ENCODE data around the gene GSG1. TPM values are rescaled to one million over a fixed set of nuclear protein-coding genes. Genes with fewer than 3 reads are reported as not detected.
A peak's percentile ranks its signal among the peaks of the same experiment; 100 is the strongest.
"Not testable (repeated sequence)": the region's sequence is repeated elsewhere in the genome, so short reads cannot be mapped to it uniquely, and the experiment has no call there.

Gene GSG1
- total RNA-seq, 1 donor from 2014 or later = not detected

DNA sequence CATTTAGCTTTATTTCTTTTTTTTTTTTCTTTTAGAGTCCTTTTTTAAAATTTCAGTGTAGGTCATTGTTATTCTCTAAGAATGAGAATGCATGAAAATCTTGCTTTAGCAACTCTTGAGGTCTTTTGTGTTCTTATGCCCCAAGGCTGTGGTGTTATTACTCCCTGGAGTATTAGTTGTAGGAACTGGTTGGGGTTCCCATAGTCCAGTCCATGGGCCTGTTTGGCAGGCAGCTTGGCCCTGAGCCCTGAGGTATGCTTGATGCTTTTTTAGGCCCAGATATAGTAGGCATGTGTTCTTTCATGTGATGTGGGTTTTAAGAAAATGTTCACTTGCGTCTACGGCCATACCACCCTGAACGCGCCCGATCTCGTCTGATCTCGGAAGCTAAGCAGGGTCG lies 57.7 kb downstream of the GSG1 start:
- Mint-ChIP-seq H3K4me1 (peaks cover 19% of the 10 kb centered on the region), H3K36me3 (ENCODE audit: low read depth) (no peaks in the 10 kb centered on the region), H3K9me3 (no peaks in the 10 kb centered on the region), H3K4me3 (no peak overlapping the region), H3K27me3 (peaks cover 22% of the 10 kb centered on the region), H3K27ac (no peak overlapping the region)
- DNase-seq = no peak
- intact Hi-C loops (cut with micrococcal nuclease) = loop anchor here (5.0 kb wide), 1 partner anchor 129 kb away; no protein-coding TSS in a partner anchor

DNA sequence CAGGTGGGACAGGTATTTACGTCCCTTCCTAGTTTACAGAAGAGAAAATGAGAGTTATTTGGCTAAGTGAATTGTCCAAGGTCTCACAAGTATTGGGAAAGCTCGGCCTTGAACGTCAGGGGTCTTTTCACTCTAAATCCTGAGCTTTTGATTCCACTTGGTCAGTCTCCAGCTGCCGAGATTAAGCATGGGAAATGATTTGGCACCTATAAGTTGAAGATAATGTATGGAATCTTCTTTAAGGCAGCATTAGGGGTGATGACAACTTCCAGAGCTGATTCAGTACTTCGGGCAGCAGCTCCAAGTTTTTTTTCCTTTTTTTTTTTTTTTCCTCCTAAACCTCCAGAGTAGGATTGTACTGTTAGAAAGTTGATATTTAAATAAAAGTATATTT lies 58.6 kb downstream of the GSG1 start:
- intact Hi-C loops (cut with micrococcal nuclease) = loop anchor here (1.0 to 5.0 kb wide), 4 partner anchors 45 to 166 kb away; partner anchors contain the start of gene HEBP1
- peaks cover 19% of the 10 kb centered on the region for H3K4me1 Mint-ChIP-seq
- H3K9me3 Mint-ChIP-seq = no peaks in the 10 kb centered on the region
- peak overlapping the region; percentile 17 for H3K27ac Mint-ChIP-seq
- H3K27me3 Mint-ChIP-seq = peaks cover 27% of the 10 kb centered on the region
- DNase-seq = no peak
- no peaks in the 10 kb centered on the region for H3K36me3 Mint-ChIP-seq (ENCODE audit: low read depth)
- peak overlapping the region; percentile 84 for H3K4me3 Mint-ChIP-seq

DNA sequence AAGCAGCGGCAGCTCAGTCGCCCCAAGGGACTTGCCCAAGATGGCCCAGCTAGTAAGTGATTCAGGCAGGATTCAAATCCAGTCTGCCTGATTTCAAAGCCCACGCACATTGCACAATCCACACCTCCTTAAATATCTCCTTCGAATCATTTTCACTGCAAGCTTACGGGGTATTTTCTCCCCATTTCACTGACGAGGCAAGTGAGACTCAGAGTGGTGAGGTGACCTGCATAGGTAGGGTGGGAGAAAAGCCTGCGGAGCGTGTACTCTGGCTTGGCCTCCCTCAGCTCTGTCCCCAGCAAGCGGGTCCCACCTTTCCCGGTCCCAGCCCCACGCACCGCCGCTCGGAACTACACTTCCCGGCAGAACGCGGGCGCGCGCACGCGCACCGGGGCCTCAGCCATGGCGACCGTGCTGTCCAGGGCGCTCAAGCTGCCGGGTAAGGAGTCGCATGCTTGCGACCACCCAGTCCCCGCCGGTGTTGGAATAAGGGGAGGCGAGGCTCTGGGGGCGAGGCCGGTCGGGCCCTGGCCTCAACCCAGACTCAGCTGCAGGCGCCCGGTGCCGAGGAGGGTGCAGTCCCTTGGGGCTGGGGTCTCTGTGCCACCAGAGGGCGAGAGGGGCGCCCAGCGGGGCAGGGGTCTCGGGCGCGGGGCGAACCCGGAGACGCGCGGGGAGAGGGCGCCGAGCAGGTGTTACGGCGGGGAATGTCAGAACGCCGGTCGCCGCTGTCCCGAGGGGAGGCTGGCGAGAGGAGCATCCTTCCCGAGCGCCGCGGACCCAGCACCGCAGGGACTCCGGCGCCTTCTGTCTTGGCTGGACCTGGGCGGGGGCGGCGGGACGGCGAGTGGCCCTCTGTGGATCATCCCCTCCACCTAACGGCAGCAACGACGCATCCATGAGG lies 59.2 kb downstream of the GSG1 start, which contains the start of gene FAM234B:
FAM234B (plus strand) TSS at position 380 of the 904 bp plus-strand sequence; CDS start at position 403, 23 bp downstream.
- H3K9me3 Mint-ChIP-seq = no peaks in the 10 kb centered on the region
- no peaks in the 10 kb centered on the region for H3K36me3 Mint-ChIP-seq (ENCODE audit: low read depth)
- H3K27me3 Mint-ChIP-seq = peaks cover 29% of the 10 kb centered on the region
- DNase-seq = peak; percentile 92
- H3K27ac Mint-ChIP-seq = peak within 1 kb of the TSS; percentile 75
- intact Hi-C loops (cut with micrococcal nuclease) = loop anchor here (1.0 to 5.0 kb wide), 3 partner anchors 44 to 167 kb away; partner anchors contain the start of gene HEBP1
- peak within 1 kb of the TSS; percentile 84 for H3K4me3 Mint-ChIP-seq
- peaks cover 19% of the 10 kb centered on the region for H3K4me1 Mint-ChIP-seq

DNA sequence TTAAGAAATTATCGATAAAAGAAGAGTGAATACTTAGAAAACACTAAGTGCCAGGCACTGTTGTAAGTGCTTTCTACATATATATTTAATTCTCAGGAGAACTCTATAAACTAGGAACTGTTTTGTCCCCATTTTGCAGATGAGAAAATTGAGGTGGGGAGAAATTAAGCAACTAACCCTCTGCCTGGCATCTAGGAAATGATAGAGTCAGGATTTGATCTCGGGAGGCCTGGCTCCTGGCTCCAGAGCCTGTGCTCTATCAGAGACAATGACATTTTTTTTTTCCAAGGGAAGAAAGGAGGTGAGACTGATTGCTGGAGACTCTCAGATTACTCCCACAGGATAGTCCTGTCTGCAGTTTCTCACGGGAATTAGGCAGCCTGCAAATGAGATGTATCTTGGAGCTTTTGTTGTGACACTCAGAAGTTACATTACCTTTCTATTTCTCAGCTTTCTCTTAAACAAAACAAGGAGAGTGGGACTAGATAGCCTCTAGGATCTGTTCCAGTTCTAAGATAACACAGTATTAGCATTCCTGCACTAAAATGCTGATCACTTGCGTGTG lies 60.7 kb downstream of the GSG1 start:
- Mint-ChIP-seq H3K9me3 (no peaks in the 10 kb centered on the region), H3K4me1 (peaks cover 19% of the 10 kb centered on the region), H3K27me3 (peaks cover 34% of the 10 kb centered on the region), H3K36me3 (ENCODE audit: low read depth) (no peaks in the 10 kb centered on the region), H3K4me3 (no peak overlapping the region), H3K27ac (no peak overlapping the region)
- DNase-seq = no peak
- intact Hi-C loops (cut with micrococcal nuclease) = loop anchor here (5.0 kb wide), 1 partner anchor 55 kb away; no protein-coding TSS in a partner anchor

DNA sequence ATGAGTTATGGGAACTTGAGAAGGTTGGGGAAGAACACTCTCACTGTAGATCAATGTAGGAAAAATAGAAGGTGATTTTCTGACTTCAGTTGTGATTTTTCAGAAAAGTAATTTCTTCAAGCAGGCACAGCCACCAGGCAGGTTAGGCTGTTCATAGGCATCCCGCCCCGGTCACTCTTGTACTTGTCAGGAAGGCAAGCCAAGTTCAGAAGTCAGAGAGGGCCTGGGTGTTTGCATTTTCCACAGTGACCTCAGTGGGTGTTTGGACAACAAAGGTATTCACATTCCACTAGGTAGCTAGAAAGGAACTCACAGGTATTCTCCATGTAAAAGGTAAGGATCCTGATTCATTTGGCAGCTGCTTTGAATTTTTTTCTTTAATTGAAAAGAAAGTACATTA lies 62.2 kb downstream of the GSG1 start:
- no peaks in the 10 kb centered on the region for H3K9me3 Mint-ChIP-seq
- no peak overlapping the region for H3K4me3 Mint-ChIP-seq
- peaks cover 34% of the 10 kb centered on the region for H3K27me3 Mint-ChIP-seq
- intact Hi-C loops (cut with micrococcal nuclease) = loop anchor here (5.0 kb wide), 1 partner anchor 56 kb away; no protein-coding TSS in a partner anchor
- no peaks in the 10 kb centered on the region for H3K36me3 Mint-ChIP-seq (ENCODE audit: low read depth)
- H3K27ac Mint-ChIP-seq = no peak overlapping the region
- DNase-seq = no peak
- peaks cover 15% of the 10 kb centered on the region for H3K4me1 Mint-ChIP-seq

DNA sequence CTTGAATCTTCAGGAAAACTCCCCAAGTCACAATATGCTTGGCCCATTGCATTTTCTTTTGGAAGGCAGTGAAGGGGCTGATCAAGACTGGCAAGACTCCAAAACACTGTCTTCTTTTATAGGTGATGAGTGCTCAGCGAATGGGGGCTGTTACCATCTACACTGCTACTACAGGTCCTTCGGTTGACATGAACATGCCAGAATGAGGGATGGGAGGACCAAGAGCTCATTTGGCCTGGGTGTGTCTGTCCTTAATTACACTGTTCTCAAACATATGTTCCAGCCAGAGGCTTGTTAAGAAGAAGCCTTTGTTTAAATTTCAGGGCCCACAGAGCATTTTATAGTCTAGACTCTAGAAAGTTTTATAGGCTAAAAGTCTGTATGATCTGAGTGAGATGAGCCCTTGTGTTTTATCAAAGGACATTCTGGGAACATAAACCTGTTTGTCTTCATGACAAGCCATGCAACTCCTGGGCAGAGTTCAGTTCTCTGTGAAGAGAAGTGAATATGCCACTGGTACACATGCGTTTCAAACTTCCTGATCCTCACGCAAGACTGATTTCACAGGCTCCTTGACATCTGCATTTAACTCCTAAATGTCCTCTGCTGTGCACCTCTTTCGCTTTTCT lies 64.0 kb downstream of the GSG1 start:
- Mint-ChIP-seq H3K9me3 (no peaks in the 10 kb centered on the region), H3K36me3 (ENCODE audit: low read depth) (no peaks in the 10 kb centered on the region), H3K4me1 (peaks cover 5% of the 10 kb centered on the region), H3K27ac (no peak overlapping the region), H3K4me3 (no peak overlapping the region), H3K27me3 (peaks cover 34% of the 10 kb centered on the region)
- intact Hi-C loops (cut with micrococcal nuclease) = no loop called here
- no peak for DNase-seq

DNA sequence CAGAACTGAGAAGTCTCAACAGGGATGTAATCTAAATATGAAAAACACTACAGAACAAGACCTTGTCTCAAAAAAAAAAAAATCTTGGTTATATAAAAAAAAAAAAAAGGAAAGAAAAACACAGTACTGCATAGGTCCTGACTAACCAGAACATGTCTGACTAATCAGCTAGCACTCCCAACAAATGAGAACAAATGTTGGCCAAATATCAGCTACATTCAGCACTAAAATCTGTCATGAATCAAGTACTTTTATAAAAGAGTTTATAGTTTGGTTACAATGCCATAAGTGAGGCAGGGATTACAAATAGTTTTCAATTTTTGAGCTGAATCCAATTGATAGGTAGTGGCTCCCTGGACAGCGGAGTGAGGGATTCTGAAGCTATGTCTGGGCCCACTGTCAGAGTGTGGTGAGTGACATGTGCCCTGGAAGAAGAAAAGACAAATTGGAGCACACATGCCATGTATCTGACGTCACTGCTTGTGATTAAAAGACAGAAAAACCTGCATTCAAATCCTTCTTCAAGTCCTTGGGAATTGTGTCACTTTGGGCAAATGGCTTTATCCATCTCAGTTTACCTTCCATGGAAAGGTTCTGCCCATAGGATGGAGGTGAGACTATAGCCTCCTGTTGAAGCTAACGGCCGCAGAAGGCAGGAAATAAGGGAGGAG lies 64.8 kb downstream of the GSG1 start:
- intact Hi-C loops (cut with micrococcal nuclease) = no loop called here
- H3K9me3 Mint-ChIP-seq = no peaks in the 10 kb centered on the region
- H3K27me3 Mint-ChIP-seq = peaks cover 32% of the 10 kb centered on the region
- no peak for DNase-seq
- H3K36me3 Mint-ChIP-seq (ENCODE audit: low read depth) = no peaks in the 10 kb centered on the region
- peaks cover 2% of the 10 kb centered on the region for H3K4me1 Mint-ChIP-seq
- no peak overlapping the region for H3K4me3 Mint-ChIP-seq
- no peak overlapping the region for H3K27ac Mint-ChIP-seq

DNA sequence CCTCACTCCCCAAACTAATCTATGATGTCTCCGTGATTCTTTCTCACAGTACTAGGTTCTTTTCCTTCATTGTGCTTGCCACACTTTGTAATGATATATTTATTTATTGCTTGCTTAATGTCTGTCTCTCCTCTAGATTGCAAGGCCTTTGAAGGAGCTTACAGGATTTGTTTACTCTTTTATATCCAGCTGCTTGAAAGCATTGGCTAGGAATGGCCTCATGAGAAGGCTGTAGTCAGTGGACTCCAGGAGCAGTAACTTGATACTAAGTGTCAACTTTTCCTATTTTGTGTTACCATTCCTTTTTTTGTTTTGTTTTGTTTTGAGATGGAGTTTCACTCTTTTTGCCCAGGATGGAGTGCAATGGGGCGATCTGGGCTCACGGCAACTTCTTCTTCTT lies 66.6 kb downstream of the GSG1 start:
- no peaks in the 10 kb centered on the region for H3K4me1 Mint-ChIP-seq
- no peak overlapping the region for H3K27ac Mint-ChIP-seq
- no peaks in the 10 kb centered on the region for H3K9me3 Mint-ChIP-seq
- H3K27me3 Mint-ChIP-seq = peaks cover 21% of the 10 kb centered on the region
- intact Hi-C loops (cut with micrococcal nuclease) = no loop called here
- H3K36me3 Mint-ChIP-seq (ENCODE audit: low read depth) = no peaks in the 10 kb centered on the region
- no peak overlapping the region for H3K4me3 Mint-ChIP-seq
- no peak for DNase-seq

DNA sequence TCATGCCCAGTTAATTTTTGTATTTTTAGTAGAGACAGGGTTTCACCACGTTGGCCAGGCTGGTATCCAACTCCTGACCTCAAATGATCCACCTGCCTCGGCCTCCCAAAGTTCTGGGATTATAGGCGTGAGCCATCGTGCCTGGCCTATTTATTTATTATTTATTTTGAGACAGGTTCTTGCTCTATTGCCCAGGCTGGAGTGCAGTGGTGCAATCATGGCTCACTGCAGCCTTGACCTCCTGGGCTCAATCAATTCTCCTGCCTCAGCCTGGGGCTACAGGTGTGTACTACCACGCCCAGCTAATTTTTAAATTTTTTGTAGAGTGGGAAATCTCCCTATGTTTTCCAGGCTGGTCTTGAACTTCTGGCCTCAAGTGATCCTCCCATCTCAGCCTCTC lies 68.1 kb downstream of the GSG1 start:
- H3K4me3 Mint-ChIP-seq; H3K27me3 Mint-ChIP-seq; H3K27ac Mint-ChIP-seq; H3K4me1 Mint-ChIP-seq; DNase-seq; H3K36me3 Mint-ChIP-seq (ENCODE audit: low read depth); H3K9me3 Mint-ChIP-seq; intact Hi-C loops (cut with micrococcal nuclease): not testable (repeated sequence)

Other genes with a start within 250 kb of the GSG1 start
- not detected in 2 replicates for gene GPRC5A, start 212.1 kb downstream of the GSG1 start, total RNA-seq
- gene GPRC5D, start 151.5 kb downstream of the GSG1 start, total RNA-seq = not detected in 2 replicates
- gene HEBP1, start 103.4 kb downstream of the GSG1 start, total RNA-seq = 12.0 and 13.8 TPM in 2 replicates
- 8.6 and 9.0 TPM in 2 replicates for gene FAM234B, start 59.3 kb downstream of the GSG1 start, total RNA-seq
- 22.2 and 26.4 TPM in 2 replicates for gene EMP1, start 93.1 kb upstream of the GSG1 start, total RNA-seq

All from activated CD4-positive, alpha-beta T cell treated with anti-CD3 and anti-CD28 coated beads, Interleukin-2, amount 10 ng/mL, durations not matched to agents 24 days and 14 days (primary cell).